Activated CD4-positive, alpha-beta T cell treated with anti-CD3 and anti-CD28 coated beads, Interleukin-2, amount 10 ng/mL, durations not matched to agents 7 days and 5 days (primary cell): ENCODE data around the gene ZFYVE9. TPM values are rescaled to one million over a fixed set of nuclear protein-coding genes. Genes with fewer than 3 reads are reported as not detected.
A peak's percentile ranks its signal among the peaks of the same experiment; 100 is the strongest.
"Not testable (repeated sequence)": the region's sequence is repeated elsewhere in the genome, so short reads cannot be mapped to it uniquely, and the experiment has no call there.

Experiments used
- CTCF ChIA-PET: fragments of 350-600 bp; sonication (Branson Sonifier 250); formaldehyde crosslinking; loops from one replicate; lab custom pipeline; 2021; ENCODE audit warnings: antibody characterized with exemption; lab: Charles Lee
- POLR2A ChIA-PET: fragments of 350-600 bp; sonication (Branson Sonifier 250); formaldehyde crosslinking; loops from one replicate; lab custom pipeline; 2021; ENCODE audit warnings: antibody characterized with exemption; lab: Charles Lee
- DNase-seq: peaks from one replicate; pipeline ENCODE4 v3.0.0-alpha.2; 2020
- H3K27ac Mint-ChIP-seq: one replicate; pipeline ENCODE4 v1.8.0; 2021; ENCODE audit warnings: mild to moderate bottlenecking, moderate library complexity, mixed read lengths
- H3K27me3 Mint-ChIP-seq: one replicate; pipeline ENCODE4 v1.8.0; 2021; ENCODE audit warnings: mixed read lengths
- H3K36me3 Mint-ChIP-seq: one replicate; pipeline ENCODE4 v1.8.0; 2021; ENCODE audit warnings: low read depth, mixed read lengths
- H3K4me1 Mint-ChIP-seq: one replicate; pipeline ENCODE4 v1.8.0; 2021; ENCODE audit warnings: mixed read lengths
- H3K4me3 Mint-ChIP-seq: one replicate; pipeline ENCODE4 v1.8.0; 2021; ENCODE audit warnings: mild to moderate bottlenecking, moderate library complexity, mixed read lengths
- H3K9me3 Mint-ChIP-seq: one replicate; pipeline ENCODE4 v1.8.0; 2021; ENCODE audit warnings: mixed read lengths
- total RNA-seq, 2 experiments: library from RNA; stranded (reverse); gene quantifications; one replicate each; pipeline ENCODE4 v1.2.3, GENCODE V29; 2021

The ZFYVE9 gene
- total RNA-seq, result 1 to 10 TPM; 1.5 to 1.6 TPM

- Mint-ChIP-seq H3K4me3 (peak within 1 kb of the TSS; percentile 79), H3K9me3 (no peaks in the 10 kb centered on the region), H3K4me1 (peaks cover 33% of the 10 kb centered on the region), H3K27me3 (peaks cover 34% of the 10 kb centered on the region), H3K27ac (peak within 1 kb of the TSS; percentile 80), H3K36me3 (no peaks in the 10 kb centered on the region)
- DNase-seq, result peak; percentile 62
- CTCF ChIA-PET, result interaction anchor here (1.2 kb wide), 2 partner anchors 11 to 72 kb away, joined by 3 to 5 read pairs; no protein-coding TSS in a partner anchor
- POLR2A ChIA-PET, result no interaction called here
Observed at GRCh38 chr1:52141513-52142219, at the start of gene ZFYVE9. TSS of gene ZFYVE9 (plus strand) at chr1:52142089. CDS start at chr1:52233207, 91,118 bp downstream.

- DNase-seq, H3K4me1 Mint-ChIP-seq, H3K27ac Mint-ChIP-seq, H3K9me3 Mint-ChIP-seq, H3K4me3 Mint-ChIP-seq, POLR2A ChIA-PET, H3K27me3 Mint-ChIP-seq: not testable (repeated sequence)
- CTCF ChIA-PET, result interaction anchor here (0.6 kb wide), 1 partner anchor 152 kb away, joined by 3 read pairs; no protein-coding TSS in a partner anchor
- peaks cover 16% of the 10 kb centered on the region for H3K36me3 Mint-ChIP-seq
Observed at GRCh38 chr1:52094300-52094699, 47.6 kb upstream of the ZFYVE9 start.

GRCh38 chr1:52096216-52096615 lies 45.7 kb upstream of the ZFYVE9 start:
- H3K27me3 Mint-ChIP-seq, result peaks cover 3% of the 10 kb centered on the region
- peaks cover 1% of the 10 kb centered on the region for H3K4me1 Mint-ChIP-seq
- no peak for DNase-seq
- POLR2A ChIA-PET, result no interaction called here
- no peaks in the 10 kb centered on the region for H3K9me3 Mint-ChIP-seq
- H3K4me3 Mint-ChIP-seq, result no peak overlapping the region
- H3K27ac Mint-ChIP-seq, result no peak overlapping the region
- CTCF ChIA-PET, result no interaction called here
- peaks cover 5% of the 10 kb centered on the region for H3K36me3 Mint-ChIP-seq

- peaks cover 3% of the 10 kb centered on the region for H3K27me3 Mint-ChIP-seq
- peaks cover 13% of the 10 kb centered on the region for H3K4me1 Mint-ChIP-seq
- H3K27ac Mint-ChIP-seq, result no peak overlapping the region
- no peak overlapping the region for H3K4me3 Mint-ChIP-seq
- no peaks in the 10 kb centered on the region for H3K9me3 Mint-ChIP-seq
- peaks cover 2% of the 10 kb centered on the region for H3K36me3 Mint-ChIP-seq
- ChIA-PET POLR2A (no interaction called here), CTCF (no interaction called here)
- no peak for DNase-seq
Observed at GRCh38 chr1:52098139-52098871, 43.6 kb upstream of the ZFYVE9 start.

GRCh38 chr1:52102336-52103013 lies 39.4 kb upstream of the ZFYVE9 start:
- no peaks in the 10 kb centered on the region for H3K9me3 Mint-ChIP-seq
- H3K36me3 Mint-ChIP-seq, result peaks cover 2% of the 10 kb centered on the region
- peaks cover 13% of the 10 kb centered on the region for H3K4me1 Mint-ChIP-seq
- ChIA-PET CTCF (no interaction called here), POLR2A (no interaction called here)
- H3K27me3 Mint-ChIP-seq, result peaks cover 3% of the 10 kb centered on the region
- no peak overlapping the region for H3K4me3 Mint-ChIP-seq
- no peak overlapping the region for H3K27ac Mint-ChIP-seq
- DNase-seq, result no peak

- Mint-ChIP-seq H3K27me3 (no peaks in the 10 kb centered on the region), H3K36me3 (no peaks in the 10 kb centered on the region), H3K4me1 (no peaks in the 10 kb centered on the region), H3K4me3 (no peak overlapping the region), H3K27ac (no peak overlapping the region), H3K9me3 (no peaks in the 10 kb centered on the region)
- ChIA-PET CTCF (interaction anchor here (0.6 kb wide), 1 partner anchor 249 kb away, joined by 3 read pairs; no protein-coding TSS in a partner anchor), POLR2A (no interaction called here)
- no peak for DNase-seq
Observed at GRCh38 chr1:52111492-52111891, 30.4 kb upstream of the ZFYVE9 start.

- H3K27ac Mint-ChIP-seq, result no peak overlapping the region
- POLR2A ChIA-PET, result no interaction called here
Observed at GRCh38 chr1:52112489-52112888, 29.4 kb upstream of the ZFYVE9 start.

GRCh38 chr1:52119301-52120079 lies 22.4 kb upstream of the ZFYVE9 start:
- Mint-ChIP-seq H3K9me3 (no peaks in the 10 kb centered on the region), H3K27me3 (peaks cover 2% of the 10 kb centered on the region)

More at GRCh38 chr1:52112489-52112888, 29.4 kb upstream of the ZFYVE9 start:
- Mint-ChIP-seq H3K4me1 (peaks cover 1% of the 10 kb centered on the region), H3K4me3 (no peak overlapping the region), H3K36me3 (no peaks in the 10 kb centered on the region), H3K27me3 (no peaks in the 10 kb centered on the region), H3K9me3 (no peaks in the 10 kb centered on the region)
- CTCF ChIA-PET, result interaction anchor here (0.7 to 1.7 kb wide), 3 partner anchors 9 to 71 kb away, joined by 3 to 6 read pairs (median 5); no protein-coding TSS in a partner anchor
- DNase-seq, result no peak

GRCh38 chr1:52122384-52122783 lies 19.5 kb upstream of the ZFYVE9 start:
- H3K4me3 Mint-ChIP-seq, result no peak overlapping the region
- peaks cover 3% of the 10 kb centered on the region for H3K4me1 Mint-ChIP-seq
- H3K27ac Mint-ChIP-seq, result no peak overlapping the region
- DNase-seq, result no peak
- peaks cover 11% of the 10 kb centered on the region for H3K27me3 Mint-ChIP-seq
- POLR2A ChIA-PET, result no interaction called here
- H3K9me3 Mint-ChIP-seq, result no peaks in the 10 kb centered on the region
- no peaks in the 10 kb centered on the region for H3K36me3 Mint-ChIP-seq
- CTCF ChIA-PET, result interaction anchor here (0.5 to 1.5 kb wide), 3 partner anchors 10 to 172 kb away, joined by 3 to 6 read pairs (median 4); no protein-coding TSS in a partner anchor

More at GRCh38 chr1:52119301-52120079, 22.4 kb upstream of the ZFYVE9 start:
- ChIA-PET CTCF (no interaction called here), POLR2A (no interaction called here)
- H3K4me3 Mint-ChIP-seq, result no peak overlapping the region
- no peak overlapping the region for H3K27ac Mint-ChIP-seq
- H3K4me1 Mint-ChIP-seq, result peaks cover 4% of the 10 kb centered on the region
- DNase-seq, result no peak
- H3K36me3 Mint-ChIP-seq, result no peaks in the 10 kb centered on the region

- Mint-ChIP-seq H3K9me3 (no peaks in the 10 kb centered on the region), H3K36me3 (no peaks in the 10 kb centered on the region), H3K4me3 (no peak overlapping the region), H3K27me3 (peaks cover 22% of the 10 kb centered on the region), H3K27ac (no peak overlapping the region), H3K4me1 (no peaks in the 10 kb centered on the region)
- no peak for DNase-seq
- ChIA-PET POLR2A (no interaction called here), CTCF (no interaction called here)
Observed at GRCh38 chr1:52123622-52124021, 18.3 kb upstream of the ZFYVE9 start.

- POLR2A ChIA-PET, result no interaction called here
- CTCF ChIA-PET, result interaction anchor here (0.6 to 1.4 kb wide), 2 partner anchors 14 to 79 kb away, joined by 3 to 4 read pairs; no protein-coding TSS in a partner anchor
- no peak overlapping the region for H3K4me3 Mint-ChIP-seq
- H3K27me3 Mint-ChIP-seq, result peaks cover 30% of the 10 kb centered on the region
- no peaks in the 10 kb centered on the region for H3K36me3 Mint-ChIP-seq
- H3K9me3 Mint-ChIP-seq, result no peaks in the 10 kb centered on the region
- H3K4me1 Mint-ChIP-seq, result no peaks in the 10 kb centered on the region
- no peak overlapping the region for H3K27ac Mint-ChIP-seq
- DNase-seq, result no peak
Observed at GRCh38 chr1:52125736-52126359, 16.0 kb upstream of the ZFYVE9 start.
